Stimulated activated CD8-positive, alpha-beta memory T cell treated with anti-CD3 and anti-CD28 coated beads, Interleukin-7, amount 100 ng/mL, for 24 hours (primary cell): Measurements from ENCODE around the gene GLI3.

ENCODE experiments used
- DNase-seq: peaks from one replicate; pipeline ENCODE4 v3.0.0-alpha.2; 2020; ENCODE audit warnings: low read depth

GLI3 gene

DNA sequence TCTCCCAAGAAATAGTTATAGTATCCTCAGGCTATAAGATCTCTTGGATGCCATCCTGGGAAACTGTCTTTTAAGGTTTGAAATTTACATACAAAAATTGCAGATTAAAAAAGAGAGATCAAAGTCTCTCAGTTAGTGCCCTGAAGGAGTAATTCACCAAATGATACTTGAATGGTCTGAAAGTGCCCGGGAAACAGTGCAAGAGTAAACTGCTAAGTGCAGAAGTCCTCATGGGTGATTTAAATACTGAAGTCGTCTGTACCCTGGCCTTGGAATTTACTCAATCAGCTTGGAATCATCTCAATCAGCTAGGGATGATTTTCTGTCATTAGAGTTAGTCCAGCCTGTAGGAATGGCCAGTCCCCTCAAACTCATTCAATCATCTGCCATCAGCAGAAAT, 155.3 kb downstream of the GLI3 start:
- DNase-seq = no peak

DNA sequence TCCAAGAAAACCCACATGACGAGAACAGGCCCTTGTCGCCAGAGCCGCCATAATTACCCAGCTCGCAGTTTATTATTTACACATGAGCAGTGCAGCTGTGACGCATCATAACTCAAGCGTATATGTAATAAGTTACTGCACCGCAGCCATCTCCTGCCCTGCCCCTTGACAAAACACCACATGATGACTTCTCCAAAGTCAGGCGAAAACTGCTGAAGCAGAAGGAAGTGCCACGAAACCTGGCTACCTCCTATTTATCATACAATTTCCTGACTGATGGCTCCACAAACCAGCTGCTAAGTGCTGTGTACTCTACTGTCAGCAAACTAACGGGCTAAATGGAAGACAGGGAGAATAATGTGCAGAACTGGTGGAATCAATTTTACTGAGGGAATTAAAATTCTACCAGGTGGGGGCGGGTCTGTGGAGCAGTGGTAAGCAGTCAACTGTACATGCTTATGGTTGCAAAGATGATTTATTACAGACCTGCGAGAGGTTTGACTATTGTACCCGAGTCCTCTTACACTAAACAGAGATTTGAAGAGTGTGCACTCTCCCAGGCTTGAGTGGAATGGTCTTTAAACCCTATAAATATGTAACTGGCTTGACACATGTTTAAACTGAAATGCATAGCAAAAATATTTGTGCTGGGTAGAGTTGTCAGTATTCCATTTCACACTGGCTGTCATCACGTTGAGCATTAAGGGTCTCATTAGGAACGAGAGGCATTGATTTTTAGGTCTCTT, 156.0 kb downstream of the GLI3 start:
- DNase-seq = no peak

DNA sequence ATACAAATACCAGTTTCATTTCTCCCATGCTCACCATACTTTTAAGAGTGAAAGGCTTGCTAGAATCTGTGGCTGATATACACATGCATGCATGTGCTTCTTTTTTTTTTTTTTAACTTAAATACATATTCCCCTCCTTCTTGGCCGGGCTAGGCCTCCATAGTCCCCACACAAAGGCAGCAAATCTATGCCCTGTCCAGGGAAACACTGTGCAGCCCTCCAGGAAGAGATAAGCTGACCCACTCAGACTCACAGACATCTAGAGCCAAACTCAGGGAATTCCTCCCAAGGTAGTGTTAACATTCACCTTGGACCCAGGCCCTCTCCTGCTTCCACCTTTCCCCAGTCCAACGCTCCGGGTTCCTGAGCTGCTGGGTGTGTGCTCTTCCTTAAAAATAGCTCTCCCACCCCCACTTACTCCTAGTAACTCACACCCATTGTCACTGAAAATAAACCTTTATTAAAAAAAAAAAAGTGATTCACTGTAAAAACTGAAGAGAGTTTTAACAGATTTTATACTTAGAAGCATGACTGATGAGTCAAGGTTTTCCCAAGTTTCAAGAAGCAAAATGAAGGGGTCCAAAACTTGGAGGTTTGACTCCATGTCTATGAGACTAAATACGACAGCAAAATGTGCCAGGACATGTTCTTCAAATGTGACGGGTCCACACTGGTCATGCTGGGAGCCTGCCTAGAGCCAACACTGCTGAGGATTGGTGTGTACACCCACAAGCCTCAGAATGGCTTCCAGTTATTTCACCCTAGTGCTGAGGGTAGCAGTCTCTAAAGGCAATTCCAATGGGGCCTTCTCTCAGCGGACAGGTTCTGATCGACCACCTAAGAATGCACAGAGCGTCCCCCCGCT, 159.5 kb downstream of the GLI3 start:
- no peak for DNase-seq

DNA sequence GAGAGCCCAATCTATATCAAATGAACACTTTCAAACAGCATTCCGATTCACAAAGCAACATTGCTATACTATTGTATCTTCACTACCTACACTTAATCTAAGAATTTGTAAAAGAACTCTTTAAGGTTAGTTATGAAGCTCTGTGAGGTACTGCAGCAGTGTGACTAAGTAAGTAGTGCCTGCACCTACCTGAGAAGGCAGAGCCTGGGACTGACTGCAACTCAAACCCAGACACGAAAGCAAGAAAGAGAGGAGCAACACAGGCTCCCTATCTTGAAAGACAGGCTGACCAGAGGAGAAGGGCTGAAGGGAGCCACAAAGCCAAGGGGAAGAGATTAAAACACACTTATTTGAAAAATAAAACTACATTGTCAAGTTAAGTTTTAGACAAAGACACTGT, 160.1 kb downstream of the GLI3 start:
- DNase-seq = no peak

DNA sequence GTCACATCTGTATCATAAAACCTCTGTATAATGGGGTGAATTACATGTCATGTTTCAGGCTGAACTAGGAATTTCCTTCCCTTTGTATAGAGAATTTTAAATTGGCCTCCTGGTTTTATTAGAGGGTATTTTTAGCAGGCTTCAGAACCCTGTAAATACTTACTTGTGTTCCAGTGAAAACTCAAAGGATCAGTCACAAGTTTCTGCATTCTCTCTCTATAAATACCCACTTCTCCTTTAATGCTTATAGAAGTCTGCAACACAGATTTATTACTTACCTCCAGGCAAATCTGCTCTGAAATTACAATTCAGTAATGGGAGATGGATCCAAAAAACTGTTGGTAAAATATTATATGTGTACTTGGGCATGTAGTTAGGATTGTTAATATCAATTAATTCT, 161.6 kb downstream of the GLI3 start:
- no peak for DNase-seq

DNA sequence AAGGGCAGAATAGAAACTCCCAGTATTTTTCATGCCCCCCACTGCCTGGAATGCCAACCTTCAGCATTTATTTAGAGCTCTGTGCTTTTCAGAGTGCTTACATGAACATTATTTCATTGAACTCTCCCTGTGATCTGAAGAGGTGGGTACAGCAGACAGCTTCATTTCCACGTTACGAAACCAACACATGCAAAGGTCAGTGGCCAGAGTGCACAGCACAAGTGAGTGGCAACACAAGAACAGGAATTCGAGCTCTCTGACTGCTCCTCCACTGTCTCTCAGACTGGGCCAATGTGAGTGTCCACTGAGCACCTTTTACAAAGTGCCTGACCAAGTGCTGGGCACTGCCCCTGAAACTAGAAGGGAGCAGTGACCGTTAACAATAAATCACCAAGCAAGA, 162.9 kb downstream of the GLI3 start:
- no peak for DNase-seq

DNA sequence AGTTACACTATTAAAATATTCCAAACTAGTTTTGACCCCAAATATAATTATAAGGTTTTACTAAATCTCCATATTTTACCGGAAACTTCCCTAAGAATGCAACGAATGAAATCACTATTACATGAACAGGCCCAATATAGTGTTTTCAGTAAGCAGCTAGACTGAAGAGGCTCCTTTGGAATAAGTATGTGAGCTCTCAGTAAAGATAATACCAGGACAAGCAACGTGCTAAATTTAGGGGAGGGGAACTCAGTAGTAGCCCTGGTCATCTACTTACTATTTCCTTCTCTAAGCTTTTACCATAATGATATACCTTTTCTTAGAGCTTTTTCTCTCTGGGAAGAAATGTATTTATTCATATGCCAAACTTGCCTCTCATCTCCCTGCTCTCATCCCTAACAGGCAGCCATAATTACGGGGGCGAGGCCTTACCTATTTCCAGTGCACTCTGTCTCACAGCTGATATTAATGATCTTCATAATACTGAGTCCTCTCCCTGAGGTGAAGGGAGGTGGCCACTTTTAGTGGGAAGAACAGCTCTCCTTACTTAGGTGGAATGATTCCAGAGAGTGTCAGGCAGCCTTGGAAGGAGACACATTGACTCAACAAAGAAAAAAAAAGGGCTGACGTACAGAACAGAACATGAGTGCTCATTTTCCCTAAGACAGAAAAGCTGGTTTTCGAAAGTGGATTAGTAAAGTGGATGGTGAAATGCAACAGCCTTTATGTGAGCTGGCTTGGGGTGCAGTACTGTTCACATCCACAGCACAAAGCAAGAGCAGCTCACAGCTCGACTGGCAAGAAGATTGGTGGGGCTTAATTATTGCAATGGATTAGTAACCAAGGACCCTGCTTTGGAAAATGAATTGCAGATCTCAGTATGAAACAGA, 165.4 kb downstream of the GLI3 start:
- no peak for DNase-seq

DNA sequence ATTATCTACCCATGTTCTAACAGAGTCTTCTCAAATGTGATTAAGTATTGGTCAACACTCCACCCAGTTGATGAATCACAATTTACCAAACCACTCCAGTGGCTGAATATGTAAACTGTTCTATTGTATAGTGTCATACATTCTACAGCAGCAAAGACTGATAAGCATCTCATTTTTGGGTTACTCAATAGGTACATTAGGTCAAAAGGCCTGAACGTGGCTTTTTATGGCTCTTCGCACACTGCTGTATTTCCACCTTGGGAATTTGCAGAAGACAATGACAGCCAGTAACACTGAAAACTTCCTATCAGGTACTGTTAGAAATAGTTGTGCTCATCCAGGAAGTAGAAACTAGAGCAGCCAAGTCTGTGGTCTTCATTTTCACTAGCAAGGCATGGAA, 166.9 kb downstream of the GLI3 start:
- DNase-seq = no peak

DNA sequence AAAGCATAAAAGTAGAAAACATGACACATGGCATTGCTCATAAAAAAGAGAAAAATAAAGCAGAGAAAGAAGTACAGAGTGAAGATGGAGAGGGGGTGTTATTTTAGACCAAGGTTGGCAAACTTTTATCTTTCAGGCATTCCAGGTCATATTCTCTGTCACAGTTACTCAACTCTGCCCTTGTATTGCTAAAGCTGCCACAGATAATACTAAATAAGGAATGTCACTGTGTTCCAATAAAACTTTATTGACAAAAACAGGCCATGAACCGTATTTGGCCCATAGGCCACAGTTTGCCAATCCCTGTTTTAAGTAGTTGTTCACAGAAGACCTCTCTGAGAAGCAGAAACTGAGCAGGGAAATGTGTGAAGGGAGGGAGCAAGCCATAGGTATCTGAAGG, 167.4 kb downstream of the GLI3 start:
- no peak for DNase-seq

DNA sequence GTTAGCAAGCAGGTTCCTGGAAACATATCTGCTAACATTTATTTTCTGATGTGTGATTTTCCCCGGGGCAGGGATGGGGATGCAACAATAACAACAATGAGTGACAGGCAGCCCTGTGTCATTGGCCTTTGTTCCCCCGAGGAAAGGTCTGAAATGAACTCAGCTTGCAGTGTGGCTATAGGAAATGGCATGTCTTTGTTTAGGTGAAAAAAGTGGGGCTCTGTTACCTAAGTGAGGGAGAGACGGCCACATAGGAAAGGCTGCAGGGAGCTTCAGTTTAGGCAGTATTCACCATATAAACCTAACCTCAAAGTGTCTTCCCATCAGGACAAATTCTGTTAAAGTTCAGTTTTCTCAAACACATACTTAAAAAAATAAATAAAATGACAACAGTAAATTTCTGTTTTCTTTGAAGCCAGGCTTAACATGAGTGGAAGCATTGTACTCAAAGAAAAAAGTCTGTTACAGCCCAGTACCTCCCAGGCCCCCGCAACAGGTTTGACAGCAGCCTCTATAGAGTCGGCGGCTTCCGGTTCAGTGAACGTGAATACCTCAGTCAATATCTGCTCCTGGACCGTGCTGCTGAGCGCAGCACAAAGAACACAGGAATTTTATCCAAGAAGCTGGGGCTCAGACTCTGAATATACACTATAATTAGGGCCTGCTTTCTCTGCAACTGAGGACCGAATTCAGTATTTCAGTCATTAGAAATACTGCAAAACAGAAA, 168.3 kb downstream of the GLI3 start:
- no peak for DNase-seq

DNA sequence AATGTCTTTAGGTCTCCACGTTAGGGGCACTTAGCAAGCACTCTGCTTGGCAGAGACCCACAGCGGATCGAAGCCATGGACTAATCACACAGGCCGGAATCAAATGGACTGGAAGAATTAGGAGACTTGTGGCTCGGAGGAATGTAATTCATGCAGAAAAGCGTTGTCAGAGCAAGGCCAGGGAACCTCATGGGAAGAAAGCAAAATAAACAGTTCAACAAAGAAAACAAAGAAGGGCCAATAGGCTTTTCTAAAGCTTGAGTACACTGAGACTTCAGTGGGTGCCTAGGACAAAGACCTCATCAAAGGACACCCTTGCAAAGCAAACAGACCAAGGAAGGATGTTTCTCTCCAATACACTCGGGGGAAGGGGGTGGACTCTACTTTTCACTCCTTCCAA, 171.1 kb downstream of the GLI3 start:
- DNase-seq = no peak

DNA sequence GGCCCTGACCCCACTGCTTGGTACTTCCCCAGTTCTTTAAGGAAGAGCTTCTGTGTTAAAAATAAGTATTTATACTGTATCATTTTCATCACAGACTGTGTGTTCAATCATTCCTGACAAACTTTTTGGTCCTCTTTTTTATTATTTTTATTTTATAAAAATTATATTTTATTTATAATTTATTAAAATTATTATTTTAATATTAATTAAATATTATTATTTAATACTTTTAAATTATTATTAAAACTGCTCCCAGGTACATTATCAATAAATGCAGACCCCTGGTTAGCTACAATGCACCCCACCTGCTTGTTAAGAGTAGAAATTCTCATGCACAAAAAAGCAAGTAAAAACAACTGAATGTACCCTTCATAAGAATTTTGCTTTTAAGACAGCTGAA, 172.0 kb downstream of the GLI3 start:
- no peak for DNase-seq

DNA sequence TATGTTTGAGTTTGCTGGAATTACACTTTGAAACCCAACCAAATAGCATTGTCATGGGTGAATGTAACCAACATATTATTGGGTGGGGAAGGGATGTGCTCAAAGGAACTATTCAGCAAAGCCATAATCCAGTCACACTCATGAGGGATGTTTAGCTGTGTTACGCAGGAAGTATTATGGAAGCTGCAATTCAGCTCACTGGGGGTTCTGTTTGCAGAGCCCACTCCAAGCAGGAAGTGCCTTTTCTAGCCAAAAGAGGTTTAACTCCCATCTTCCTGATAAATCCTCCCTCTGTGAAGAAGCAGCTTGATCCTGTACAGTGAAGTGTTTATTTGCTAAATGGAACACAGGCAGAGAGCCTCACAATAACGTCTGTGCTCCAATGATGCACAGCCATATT, 172.5 kb downstream of the GLI3 start:
- DNase-seq = no peak

DNA sequence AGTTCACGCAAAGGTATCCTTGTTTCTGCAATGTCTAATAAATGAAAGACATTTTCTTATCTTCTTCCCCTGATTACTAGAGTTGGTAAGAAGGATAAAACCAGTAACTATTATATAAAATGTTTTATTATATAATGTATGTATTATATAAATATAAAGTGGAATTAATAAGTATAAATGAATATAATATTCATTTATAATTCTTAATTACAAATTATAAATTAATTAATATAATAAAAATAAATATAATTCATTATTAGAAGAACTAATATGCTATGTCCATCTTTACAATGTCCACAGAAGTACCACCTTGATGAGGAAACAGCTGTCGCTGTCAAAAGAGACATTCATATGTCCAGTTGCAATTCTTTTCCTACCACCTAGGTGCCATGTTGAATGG, 177.7 kb downstream of the GLI3 start:
- DNase-seq = no peak

DNA sequence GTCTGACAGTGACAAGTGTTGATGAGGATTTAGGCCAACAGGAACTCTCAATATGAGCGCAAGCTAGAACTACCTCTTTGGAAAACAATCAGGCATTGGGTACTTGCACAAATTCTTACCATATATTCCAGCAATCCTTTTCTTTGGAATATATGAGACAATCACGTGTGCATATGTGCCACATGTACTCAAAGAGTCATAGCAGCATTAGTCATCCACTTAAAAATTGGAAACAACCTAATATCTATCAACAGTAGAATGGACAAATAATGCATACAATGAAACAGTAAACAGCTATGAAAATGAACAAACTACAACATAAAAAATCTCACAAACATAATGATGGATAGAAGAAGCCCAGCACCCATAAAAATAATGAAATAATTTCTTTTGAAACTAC, 179.7 kb downstream of the GLI3 start:
- no peak for DNase-seq

DNA sequence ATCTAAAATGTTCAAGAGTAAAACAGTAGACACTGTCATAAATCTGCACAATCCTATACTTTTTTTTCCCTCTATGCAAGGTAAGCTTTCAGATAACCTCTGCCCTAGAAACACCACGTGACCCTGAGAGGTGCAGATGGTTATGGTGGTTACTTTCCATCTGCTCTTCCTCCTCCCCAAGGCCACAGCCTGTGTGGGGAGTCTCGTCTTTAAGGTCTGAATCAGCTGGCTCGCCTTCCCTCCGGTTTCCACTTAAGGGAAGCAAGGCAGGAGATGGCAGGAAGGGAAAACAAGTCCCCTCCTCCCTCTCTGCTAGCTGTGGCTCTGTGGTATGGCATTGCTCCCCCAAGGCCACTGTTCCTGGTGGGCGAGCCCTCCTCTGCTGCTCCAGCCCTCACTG, 181.8 kb downstream of the GLI3 start:
- no peak for DNase-seq

DNA sequence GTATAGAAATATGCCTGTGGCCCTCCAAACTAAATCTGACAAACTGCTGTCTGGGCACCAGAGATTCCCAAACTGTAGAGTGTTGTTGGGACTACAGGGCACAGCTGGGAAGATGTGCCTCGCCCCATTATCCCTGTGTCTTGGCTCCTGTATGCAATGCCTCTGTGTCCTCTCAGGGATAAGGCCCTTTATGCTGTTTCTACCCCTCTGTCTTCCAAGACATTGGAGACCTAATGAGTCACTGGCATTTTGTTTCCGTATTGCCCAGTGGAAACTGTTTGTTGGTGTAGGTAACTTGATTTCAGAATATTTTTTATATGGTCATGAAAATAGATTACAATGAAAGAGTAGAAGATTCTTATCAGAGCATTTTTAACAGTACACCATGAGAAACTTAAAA, 183.2 kb downstream of the GLI3 start:
- DNase-seq = no peak

DNA sequence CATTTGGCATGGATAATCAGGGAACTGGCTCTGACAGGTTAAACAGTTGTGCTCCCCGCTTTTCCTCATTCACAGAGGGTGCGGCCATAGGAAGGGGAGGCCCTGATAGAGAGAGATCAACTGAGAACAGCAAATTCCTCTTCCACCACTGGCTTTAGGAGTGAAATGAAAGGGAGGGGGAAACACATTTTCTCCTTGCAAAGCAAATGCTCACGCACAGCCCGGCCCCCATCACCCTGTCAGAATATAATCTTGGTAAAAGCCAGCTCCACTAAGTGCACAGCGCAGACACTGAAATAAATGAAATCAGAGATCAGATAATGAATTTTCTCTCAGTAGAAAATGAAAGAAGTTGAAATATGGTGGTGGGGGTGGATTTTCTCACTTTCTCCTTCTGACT, 187.2 kb downstream of the GLI3 start:
- DNase-seq = no peak

DNA sequence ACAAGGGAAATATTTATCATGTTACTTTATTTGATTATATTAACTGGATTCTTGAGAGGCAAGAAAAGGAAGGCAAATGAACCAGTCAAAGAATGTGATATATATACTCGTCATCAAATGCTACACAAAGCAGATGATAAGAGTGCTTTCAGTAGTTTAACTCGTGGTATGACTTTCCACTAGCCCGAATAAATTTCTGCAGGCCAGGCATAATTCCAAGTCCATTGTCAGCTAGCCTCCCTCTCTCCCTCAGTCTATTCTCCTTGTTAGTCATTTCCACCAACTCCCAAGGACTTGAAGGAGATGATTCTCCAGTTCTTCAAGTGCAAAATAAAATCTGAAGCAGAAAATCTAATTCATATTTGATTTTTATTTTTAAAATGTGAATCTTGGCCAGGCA, 190.5 kb downstream of the GLI3 start:
- DNase-seq = no peak

DNA sequence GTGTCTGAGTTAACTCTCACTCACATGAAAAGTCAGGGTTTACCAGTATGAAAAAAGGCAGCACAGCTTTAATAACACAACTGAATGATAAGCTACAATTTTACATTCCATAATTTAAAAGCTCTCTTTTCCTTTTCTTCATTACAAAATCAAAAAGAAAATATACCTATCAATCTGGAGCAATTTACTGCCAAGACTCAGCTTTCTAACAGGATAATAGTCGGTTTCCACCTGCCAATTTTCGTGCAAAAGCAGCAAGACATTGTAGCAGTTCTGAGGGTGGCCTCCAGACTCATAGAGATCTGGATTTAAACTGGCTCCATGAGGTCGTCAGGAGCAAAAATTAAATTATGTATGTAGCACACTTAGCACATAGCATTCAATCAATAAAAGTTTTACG, 191.0 kb downstream of the GLI3 start:
- DNase-seq = no peak

DNA sequence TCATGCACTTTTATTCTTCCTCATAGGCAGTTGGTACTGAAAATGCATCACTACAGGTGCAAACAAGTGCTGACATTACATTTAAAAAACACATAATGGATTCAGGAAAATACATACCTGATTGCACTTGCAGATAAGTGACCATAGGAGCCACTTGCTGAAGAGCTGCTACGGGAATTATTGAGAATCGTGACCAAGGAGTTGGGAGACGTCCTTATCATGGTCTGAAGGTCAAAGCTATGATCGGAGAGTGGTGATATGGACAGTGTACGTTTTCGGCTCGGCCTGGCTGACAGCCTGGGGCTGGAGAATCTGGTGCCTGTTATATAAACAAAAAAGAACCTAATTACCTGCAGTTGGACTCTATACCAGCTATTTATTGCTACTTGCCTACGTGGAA, 197.1 kb downstream of the GLI3 start:
- no peak for DNase-seq

DNA sequence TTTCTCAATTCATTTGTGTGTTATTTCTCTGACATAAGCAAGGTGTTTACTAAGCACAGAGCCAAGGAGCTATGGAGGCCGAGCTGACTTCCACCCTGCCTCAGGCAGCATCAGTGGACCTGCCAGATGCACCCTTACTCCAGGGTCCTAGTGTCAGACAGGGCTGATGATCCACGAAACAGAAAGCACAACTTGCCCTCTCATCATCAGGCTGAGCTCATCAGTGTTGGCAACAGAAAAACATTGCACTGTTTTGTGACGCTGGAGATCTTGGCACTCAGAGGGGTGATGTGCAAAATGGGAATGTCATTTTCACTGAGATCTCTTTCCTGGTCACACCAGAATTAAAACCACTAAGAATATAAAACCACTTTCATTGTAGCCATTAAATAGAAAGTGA, 201.8 kb downstream of the GLI3 start:
- DNase-seq = no peak
